Stimulated activated CD4-positive, alpha-beta T cell treated with anti-CD3 and anti-CD28 coated beads, Interleukin-1b, Interleukin-23, amount 100 ng/mL, for 48 hours (primary cell): Measurements from ENCODE around the gene C6orf52.

Experiments
- DNase-seq: peaks from one replicate; pipeline ENCODE4 v3.0.0-alpha.2; 2020

The C6orf52 gene

GRCh38 chr6:10644225-10644624 lies 50.2 kb downstream of the C6orf52 start:
- DNase-seq, result no peak

GRCh38 chr6:10643201-10643651 lies 51.2 kb downstream of the C6orf52 start:
- no peak for DNase-seq

DNA sequence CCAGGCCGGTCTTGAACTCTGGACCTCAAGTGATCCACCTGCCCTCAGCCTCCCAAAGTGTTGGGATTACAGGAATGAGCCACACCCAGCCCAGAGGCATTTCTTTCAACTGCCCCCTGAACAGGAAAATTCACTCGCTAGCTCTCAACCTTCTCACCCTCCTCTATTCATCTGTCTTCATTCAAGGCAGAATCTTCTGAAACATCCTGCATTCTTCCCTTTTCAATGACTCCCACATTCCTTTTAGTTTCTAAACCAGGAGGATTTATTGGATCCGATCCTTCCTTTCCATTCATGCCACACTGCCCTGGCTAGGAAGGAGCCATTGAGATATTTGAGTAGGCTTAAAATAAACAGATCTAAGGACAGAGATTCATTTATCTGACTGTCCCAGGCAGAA lies 52.9 kb downstream of the C6orf52 start:
- no peak for DNase-seq

DNA sequence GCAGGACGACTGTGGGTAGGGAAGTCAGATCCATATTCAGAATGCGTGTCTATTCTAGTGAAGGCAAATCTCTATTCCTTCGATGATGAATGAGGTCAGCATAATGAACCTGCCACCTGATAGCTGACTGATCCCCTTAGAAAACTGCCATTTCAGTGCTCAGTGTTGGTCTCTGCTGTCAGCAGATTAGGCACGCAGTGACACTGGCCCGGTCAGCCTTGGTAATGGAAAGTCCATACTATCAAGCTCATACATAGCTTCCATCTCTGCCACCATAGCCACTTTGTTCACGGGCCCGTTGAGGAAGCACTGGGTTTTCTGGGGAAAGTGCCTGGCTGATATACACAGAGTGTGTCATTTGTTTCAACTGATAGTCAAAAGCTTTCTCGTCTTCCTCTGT lies 54.0 kb downstream of the C6orf52 start:
- DNase-seq, result no peak

GRCh38 chr6:10633216-10633615 lies 61.2 kb downstream of the C6orf52 start:
- DNase-seq, result no peak

- no peak for DNase-seq
These were observed 64.2 kb downstream of the C6orf52 start for GRCh38 chr6:10630178-10630577.

- DNase-seq, result no peak
These were observed 66.6 kb downstream of the C6orf52 start for GRCh38 chr6:10627800-10628199.

DNA sequence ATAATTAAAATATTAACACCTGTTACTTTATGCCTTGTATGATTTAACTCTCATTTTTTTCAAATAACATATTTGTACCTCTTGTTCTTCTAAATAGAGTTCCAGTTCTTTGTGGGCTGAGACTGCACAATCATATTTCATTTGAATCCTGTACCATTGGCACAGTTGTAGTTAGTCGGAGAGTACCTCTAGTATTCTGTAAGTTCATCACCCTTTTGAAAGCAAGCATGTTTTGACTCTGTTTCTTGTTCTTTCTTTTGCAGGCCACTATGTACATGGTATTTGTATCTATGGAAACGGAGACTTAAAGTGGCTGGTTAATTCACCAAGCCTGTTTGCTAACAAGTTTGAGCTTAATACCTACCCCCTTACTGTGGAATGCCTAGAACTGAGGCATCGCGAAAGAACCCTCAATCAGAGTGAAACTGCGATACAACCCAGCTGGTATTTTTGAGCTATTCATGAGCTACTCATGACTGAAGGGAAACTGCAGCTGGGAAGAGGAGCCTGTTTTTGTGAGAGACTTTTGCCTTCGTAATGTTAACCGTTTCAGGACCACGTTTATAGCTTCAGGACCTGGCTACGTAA lies 68.2 kb downstream of the C6orf52 start:
- DNase-seq, result no peak

GRCh38 chr6:10624836-10625235 lies 69.6 kb downstream of the C6orf52 start:
- DNase-seq, result no peak

GRCh38 chr6:10621847-10622246 lies 72.6 kb downstream of the C6orf52 start:
- DNase-seq, result no peak
